Measurements from ENCODE around the gene BAAT. TPM values are rescaled to one million over a fixed set of nuclear protein-coding genes. Genes with fewer than 3 reads are reported as not detected.

The BAAT gene
- total RNA-seq, 1 donor from 2014 or later = 8.9 TPM

- no peak overlapping the region for H3K9ac ChIP-seq (ENCODE audit: low read length)
- DNase-seq (ENCODE audit: low read depth) = no peak
- H3K9me3 Mint-ChIP-seq (ENCODE audit: unreplicated experiment) = no peaks in the 10 kb centered on the region
- H3K27me3 Mint-ChIP-seq (ENCODE audit: low read depth, unreplicated experiment) = no peaks in the 10 kb centered on the region
- TF ChIP-seq EZH2 (IDR thresholded peaks at IDR 0.05; ENCODE audit: insufficient read depth, low read length) (no peak), CTCF (IDR thresholded peaks at IDR 0.05; ENCODE audit: insufficient read depth, low read depth, low read length) (no peak)
- no peaks in the 10 kb centered on the region for H3K4me1 ChIP-seq (ENCODE audit: insufficient read depth, low read length)
- H3K36me3 Mint-ChIP-seq (ENCODE audit: low read depth, unreplicated experiment) = peaks cover 2% of the 10 kb centered on the region
- H3K36me3 ChIP-seq (ENCODE audit: insufficient read depth, low read length) = no peaks in the 10 kb centered on the region
- H3K79me2 ChIP-seq (ENCODE audit: insufficient read depth, low read length) = no peaks in the 10 kb centered on the region
- H3K4me1 Mint-ChIP-seq (ENCODE audit: low read depth, unreplicated experiment) = peaks cover 4% of the 10 kb centered on the region
- H3K27ac Mint-ChIP-seq (ENCODE audit: unreplicated experiment) = no peak overlapping the region
- H2AFZ ChIP-seq (ENCODE audit: low read depth, low read length) = no peak overlapping the region
- no peak overlapping the region for H3K4me3 Mint-ChIP-seq (ENCODE audit: unreplicated experiment)
- H3K27me3 ChIP-seq (ENCODE audit: insufficient read depth, low read length) = no peaks in the 10 kb centered on the region
- H3K27ac ChIP-seq (ENCODE audit: low read depth, low read length) = no peak overlapping the region
- H4K20me1 ChIP-seq (ENCODE audit: insufficient read depth, low read length) = no peaks in the 10 kb centered on the region
- H3K4me2 ChIP-seq (ENCODE audit: low read length) = no peak overlapping the region
- H3K4me3 ChIP-seq (ENCODE audit: insufficient read depth, low read depth, low read length) = no peak overlapping the region
- FAIRE-seq = no peak
- H3K9me3 ChIP-seq (ENCODE audit: insufficient read depth, low read depth, low read length) = no peaks in the 10 kb centered on the region
Observed at GRCh38 chr9:101419863-101420262, 35.1 kb upstream of the BAAT start.

GRCh38 chr9:101418518-101419430 lies 34.0 kb upstream of the BAAT start:
- TF ChIP-seq EZH2 (IDR thresholded peaks at IDR 0.05; ENCODE audit: insufficient read depth, low read length) (no peak), CTCF (IDR thresholded peaks at IDR 0.05; ENCODE audit: insufficient read depth, low read depth, low read length) (no peak)
- Histone ChIP-seq H3K27me3 (ENCODE audit: insufficient read depth, low read length) (no peaks in the 10 kb centered on the region), H3K79me2 (ENCODE audit: insufficient read depth, low read length) (no peaks in the 10 kb centered on the region), H3K9me3 (ENCODE audit: insufficient read depth, low read depth, low read length) (no peaks in the 10 kb centered on the region), H3K27ac (ENCODE audit: low read depth, low read length) (no peak overlapping the region), H3K4me3 (ENCODE audit: insufficient read depth, low read depth, low read length) (no peak overlapping the region), H3K9ac (ENCODE audit: low read length) (no peak overlapping the region), H4K20me1 (ENCODE audit: insufficient read depth, low read length) (no peaks in the 10 kb centered on the region), H3K4me1 (ENCODE audit: insufficient read depth, low read length) (no peaks in the 10 kb centered on the region), H3K36me3 (ENCODE audit: insufficient read depth, low read length) (no peaks in the 10 kb centered on the region), H3K4me2 (ENCODE audit: low read length) (peak overlapping the region; percentile 58), H2AFZ (ENCODE audit: low read depth, low read length) (no peak overlapping the region)
- DNase-seq (ENCODE audit: low read depth) (peak; percentile 33), FAIRE-seq (no peak)
- no peak overlapping the region for H3K4me3 Mint-ChIP-seq (ENCODE audit: unreplicated experiment)
- H3K36me3 Mint-ChIP-seq (ENCODE audit: low read depth, unreplicated experiment) = peaks cover 2% of the 10 kb centered on the region
- no peaks in the 10 kb centered on the region for H3K9me3 Mint-ChIP-seq (ENCODE audit: unreplicated experiment)
- H3K27me3 Mint-ChIP-seq (ENCODE audit: low read depth, unreplicated experiment) = no peaks in the 10 kb centered on the region
- no peak overlapping the region for H3K27ac Mint-ChIP-seq (ENCODE audit: unreplicated experiment)
- peaks cover 4% of the 10 kb centered on the region for H3K4me1 Mint-ChIP-seq (ENCODE audit: low read depth, unreplicated experiment)

- no peaks in the 10 kb centered on the region for H3K79me2 ChIP-seq (ENCODE audit: insufficient read depth, low read length)
- H3K4me3 Mint-ChIP-seq (ENCODE audit: unreplicated experiment) = no peak overlapping the region
- H4K20me1 ChIP-seq (ENCODE audit: insufficient read depth, low read length) = no peaks in the 10 kb centered on the region
- no peaks in the 10 kb centered on the region for H3K9me3 Mint-ChIP-seq (ENCODE audit: unreplicated experiment)
- H3K36me3 ChIP-seq (ENCODE audit: insufficient read depth, low read length) = no peaks in the 10 kb centered on the region
- H3K27ac ChIP-seq (ENCODE audit: low read depth, low read length) = no peak overlapping the region
- peaks cover 2% of the 10 kb centered on the region for H3K36me3 Mint-ChIP-seq (ENCODE audit: low read depth, unreplicated experiment)
- H3K27ac Mint-ChIP-seq (ENCODE audit: unreplicated experiment) = no peak overlapping the region
- no peaks in the 10 kb centered on the region for H3K4me1 ChIP-seq (ENCODE audit: insufficient read depth, low read length)
- H3K4me1 Mint-ChIP-seq (ENCODE audit: low read depth, unreplicated experiment) = peaks cover 4% of the 10 kb centered on the region
- H2AFZ ChIP-seq (ENCODE audit: low read depth, low read length) = no peak overlapping the region
- no peak overlapping the region for H3K4me3 ChIP-seq (ENCODE audit: insufficient read depth, low read depth, low read length)
- no peaks in the 10 kb centered on the region for H3K27me3 ChIP-seq (ENCODE audit: insufficient read depth, low read length)
- H3K9ac ChIP-seq (ENCODE audit: low read length) = no peak overlapping the region
- DNase-seq (ENCODE audit: low read depth) (no peak), FAIRE-seq (no peak)
- no peak for TF ChIP-seq EZH2 (IDR thresholded peaks at IDR 0.05; ENCODE audit: insufficient read depth, low read length)
- no peak for TF ChIP-seq CTCF (IDR thresholded peaks at IDR 0.05; ENCODE audit: insufficient read depth, low read depth, low read length)
- no peak overlapping the region for H3K4me2 ChIP-seq (ENCODE audit: low read length)
- no peaks in the 10 kb centered on the region for H3K9me3 ChIP-seq (ENCODE audit: insufficient read depth, low read depth, low read length)
- no peaks in the 10 kb centered on the region for H3K27me3 Mint-ChIP-seq (ENCODE audit: low read depth, unreplicated experiment)
Observed at GRCh38 chr9:101417977-101418376, 33.2 kb upstream of the BAAT start.

Measured in astrocyte (in vitro differentiated cells and primary cell).